Esophagus muscularis mucosa (tissue), 4 donors: Measurements from ENCODE around the gene CRB1. TPM values are rescaled to one million over a fixed set of nuclear protein-coding genes. Genes with fewer than 3 reads are reported as not detected.

ENCODE experiments used
- DNase-seq: peaks from one replicate; pipeline ENCODE4 v3.0.0-alpha.2; 2017; ENCODE audit errors: extremely low spot score
- H3K27ac ChIP-seq, 4 donors: fragments of 200-600 bp; sonication (generic); replicated peaks in 1 of 4; 1 replicate in 3 of 4; 2 replicates in 1 of 4; pipeline ENCODE4 v1.5.1; 2016 to 2019; ENCODE audit warnings: mild to moderate bottlenecking in 1 of 4
- H3K27me3 ChIP-seq, 4 donors: fragments of 200-600 bp; sonication (generic); one replicate each; pipeline versions ENCODE4 v1.5.1 to v1.6.0; 2016 to 2019
- H3K36me3 ChIP-seq, 4 donors: fragments of 200-600 bp; sonication (generic); one replicate each; pipeline ENCODE4 v1.5.1; 2016 to 2019
- H3K4me1 ChIP-seq, 4 donors: fragments of 200-600 bp; sonication (generic); one replicate each; pipeline ENCODE4 v1.5.1; 2016 to 2019
- H3K4me3 ChIP-seq, 4 donors: fragments of 200-600 bp; sonication (generic); 1 replicate in 2 of 4; 2 replicates in 2 of 4; pipeline ENCODE4 v1.5.1; 2016 to 2019; ENCODE audit warnings: mild to moderate bottlenecking in 4 of 4, moderate library complexity in 1 of 4
- H3K9me3 ChIP-seq, 4 donors: fragments of 200-600 bp; sonication (generic); 1 replicate in 3 of 4; 2 replicates in 1 of 4; pipeline ENCODE4 v1.5.1; 2016 to 2019
- EP300 ChIP-seq: sonication (generic); formaldehyde crosslinking; IDR thresholded peaks from one replicate; pipeline ENCODE4 v1.6.1; 2017; ENCODE audit warnings: antibody characterized with exemption
- POLR2A ChIP-seq: fragments of 450-650 bp; IDR thresholded peaks from one replicate; pipeline ENCODE4 v1.6.1; 2017; ENCODE audit warnings: antibody characterized with exemption, moderate library complexity, mild to moderate bottlenecking, low read depth
- POLR2AphosphoS5 ChIP-seq, 2 donors: sonication (generic); formaldehyde crosslinking; IDR thresholded peaks; one replicate each; pipeline ENCODE4 v1.6.1; 2017; ENCODE audit warnings: antibody characterized with exemption in 2 of 2
- WGBS: methylation state at CpG from one replicate; pipeline ENCODE4 v1.1.5; 2018; 5-methylcytosine and 5-hydroxymethylcytosine counted together
- intact Hi-C: fragments of 100-400 bp; cut with DNase I; formaldehyde crosslinking; loops from one replicate; pipeline ENCODE4 v1.15.1; 2023
- total RNA-seq, 4 donors: library from RNA; depleted of rRNA; stranded (reverse); fragments of >200 nt; gene quantifications; one replicate each; pipeline versions ENCODE4 v1.1.0 to v1.2.1, GENCODE V29; 2016
- TF ChIP-seq, protein P1 (sequence below), 3 experiments: fragments of 200-600 bp in 2 of 3; fragments of 450-650 bp in 1 of 3; sonication (generic) in 2 of 3; IDR thresholded peaks; one replicate each; pipeline ENCODE4 v1.5.1; 2017 to 2019; ENCODE audit warnings: antibody characterized with exemption in 3 of 3, mild to moderate bottlenecking in 2 of 3, moderate library complexity in 1 of 3

Gene CRB1
- total RNA-seq, 4 donors from 2014 or later, result 0.23 to 0.83 (median 0.38) TPM

DNA sequence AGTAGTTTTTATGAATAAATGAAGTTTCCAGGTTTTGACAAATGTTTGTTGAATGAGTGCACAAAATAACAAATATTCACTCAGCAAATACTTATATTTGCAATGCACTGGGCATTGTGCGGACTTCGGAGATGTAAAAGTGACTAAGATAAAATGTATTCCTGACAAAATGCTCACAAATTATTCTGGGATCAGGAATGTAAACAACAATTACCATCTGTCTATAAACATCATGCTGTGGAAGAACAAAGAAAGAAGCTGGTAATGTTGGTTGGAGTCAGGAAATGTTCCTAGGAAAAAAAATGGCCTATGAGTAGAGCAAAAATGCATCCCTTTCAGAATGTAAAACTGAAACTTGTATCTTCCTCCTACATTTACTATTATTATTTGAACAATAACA, 68.5 kb downstream of the CRB1 start:
- 93% methylated on average over 2 of the region's 2 CpGs for WGBS
- H3K27me3 ChIP-seq, result no peaks in the 10 kb centered on the region
- DNase-seq, result no peak
- H3K4me3 ChIP-seq, result no peak overlapping the region
- H3K27ac ChIP-seq, result no peak overlapping the region
- no peaks in the 10 kb centered on the region for H3K36me3 ChIP-seq
- intact Hi-C loops, result no loop called here
- no peaks in the 10 kb centered on the region for H3K4me1 ChIP-seq
- TF ChIP-seq, protein P1, sequence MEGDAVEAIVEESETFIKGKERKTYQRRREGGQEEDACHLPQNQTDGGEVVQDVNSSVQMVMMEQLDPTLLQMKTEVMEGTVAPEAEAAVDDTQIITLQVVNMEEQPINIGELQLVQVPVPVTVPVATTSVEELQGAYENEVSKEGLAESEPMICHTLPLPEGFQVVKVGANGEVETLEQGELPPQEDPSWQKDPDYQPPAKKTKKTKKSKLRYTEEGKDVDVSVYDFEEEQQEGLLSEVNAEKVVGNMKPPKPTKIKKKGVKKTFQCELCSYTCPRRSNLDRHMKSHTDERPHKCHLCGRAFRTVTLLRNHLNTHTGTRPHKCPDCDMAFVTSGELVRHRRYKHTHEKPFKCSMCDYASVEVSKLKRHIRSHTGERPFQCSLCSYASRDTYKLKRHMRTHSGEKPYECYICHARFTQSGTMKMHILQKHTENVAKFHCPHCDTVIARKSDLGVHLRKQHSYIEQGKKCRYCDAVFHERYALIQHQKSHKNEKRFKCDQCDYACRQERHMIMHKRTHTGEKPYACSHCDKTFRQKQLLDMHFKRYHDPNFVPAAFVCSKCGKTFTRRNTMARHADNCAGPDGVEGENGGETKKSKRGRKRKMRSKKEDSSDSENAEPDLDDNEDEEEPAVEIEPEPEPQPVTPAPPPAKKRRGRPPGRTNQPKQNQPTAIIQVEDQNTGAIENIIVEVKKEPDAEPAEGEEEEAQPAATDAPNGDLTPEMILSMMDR (IDR thresholded peaks at IDR 0.05), result no peak
- TF ChIP-seq POLR2A, result no peak
- TF ChIP-seq POLR2AphosphoS5 (IDR thresholded peaks at IDR 0.05), result no peak
- TF ChIP-seq EP300, result no peak
- no peaks in the 10 kb centered on the region for H3K9me3 ChIP-seq

GRCh38 chr1:197339106-197340060, 71.3 kb downstream of the CRB1 start:
- WGBS, result 78% methylated on average over 9 of the region's 9 CpGs
- intact Hi-C loops, result no loop called here
- Histone ChIP-seq H3K27me3 (no peaks in the 10 kb centered on the region), H3K4me3 (no peak overlapping the region), H3K4me1 (no peaks in the 10 kb centered on the region), H3K27ac (no peak overlapping the region), H3K36me3 (no peaks in the 10 kb centered on the region), H3K9me3 (no peaks in the 10 kb centered on the region)
- no peak for DNase-seq
- TF ChIP-seq POLR2AphosphoS5 (IDR thresholded peaks at IDR 0.05) (no peak), EP300 (no peak), POLR2A (no peak)
- TF ChIP-seq, protein P1 (IDR thresholded peaks at IDR 0.05), result no peak

GRCh38 chr1:197341626-197342025, 73.6 kb downstream of the CRB1 start:
- Histone ChIP-seq H3K4me3 (no peak overlapping the region), H3K4me1 (no peaks in the 10 kb centered on the region), H3K36me3 (no peaks in the 10 kb centered on the region), H3K9me3 (no peaks in the 10 kb centered on the region), H3K27me3 (no peaks in the 10 kb centered on the region), H3K27ac (no peak overlapping the region)
- 84% methylated on average over 1 of the region's 1 CpG for WGBS
- TF ChIP-seq, protein P1 (IDR thresholded peaks at IDR 0.05), result no peak
- TF ChIP-seq EP300 (no peak), POLR2AphosphoS5 (IDR thresholded peaks at IDR 0.05) (no peak), POLR2A (no peak)
- intact Hi-C loops, result no loop called here
- DNase-seq, result no peak

DNA sequence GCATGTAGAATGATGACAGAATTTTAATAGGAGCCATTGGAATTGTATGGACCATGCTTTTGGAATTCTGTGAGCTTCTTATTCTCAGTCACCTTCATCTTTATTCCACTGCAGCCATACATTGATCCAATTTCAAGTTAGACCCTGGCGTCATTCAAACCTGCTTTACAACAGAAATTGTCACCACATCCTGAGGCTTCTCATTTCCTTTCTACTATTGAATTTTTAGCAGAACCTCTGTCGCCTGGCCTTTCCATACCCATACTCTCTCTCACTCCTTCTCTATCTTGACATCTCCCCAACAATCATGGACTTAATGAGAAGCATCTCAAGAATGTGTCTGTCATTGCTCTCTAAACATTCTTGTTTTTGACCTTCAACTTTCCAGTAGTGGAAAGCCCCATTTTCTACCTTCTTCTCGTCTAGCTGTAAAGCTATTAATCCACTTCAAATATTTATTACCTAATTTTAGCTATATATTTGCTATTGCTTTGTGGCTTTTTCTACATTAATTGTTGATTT, 74.1 kb downstream of the CRB1 start:
- TF ChIP-seq, protein P1 (IDR thresholded peaks at IDR 0.05), result no peak
- TF ChIP-seq POLR2AphosphoS5 (IDR thresholded peaks at IDR 0.05) (no peak), POLR2A (no peak), EP300 (no peak)
- 70% methylated on average over 3 of the region's 3 CpGs for WGBS
- intact Hi-C loops, result no loop called here

More for the DNA sequence above, 74.1 kb downstream of the CRB1 start:
- Histone ChIP-seq H3K27ac (no peak overlapping the region), H3K36me3 (no peaks in the 10 kb centered on the region), H3K4me3 (no peak overlapping the region), H3K4me1 (no peaks in the 10 kb centered on the region), H3K27me3 (no peaks in the 10 kb centered on the region), H3K9me3 (no peaks in the 10 kb centered on the region)
- no peak for DNase-seq
